GM23248 (cell line): ENCODE measurements around the gene MAP2K5.

Experiments used
- EZH2 ChIP-seq: fragments of 200-600 bp; sonication (generic); IDR thresholded peaks from 2 replicates; pipeline ENCODE4 v1.6.1; 2018; ENCODE audit warnings: antibody characterized with exemption, mild to moderate bottlenecking; ENCODE audit not compliant: insufficient read depth, poor library complexity, severe bottlenecking
- EZH2phosphoT487 ChIP-seq: fragments of 200-600 bp; sonication (generic); IDR thresholded peaks from 2 replicates; pipeline ENCODE4 v1.6.1; 2018; ENCODE audit warnings: antibody characterized with exemption, moderate library complexity, mild to moderate bottlenecking, low read depth; ENCODE audit not compliant: insufficient read depth

- TF ChIP-seq EZH2phosphoT487, result no peak
- TF ChIP-seq EZH2, result no peak
Observed at GRCh38 chr15:67736810-67737209, 194.3 kb downstream of the MAP2K5 start.
